WTC11 (cell line): ENCODE data around the gene QRSL1. TPM values are rescaled to one million over a fixed set of nuclear protein-coding genes. Genes with fewer than 3 reads are reported as not detected.

Experiments
- ATAC-seq: fragments of 200-7000 bp; cut with Tn5 transposase; 2 replicates; pipeline ENCODE4 v1.10.0; 2021; ENCODE audit warnings: mild to moderate bottlenecking, moderate library complexity
- CTCF ChIA-PET: fragments of 300-600 bp; sonication (Branson Sonifier 250); formaldehyde crosslinking; loops from one replicate; lab custom pipeline; 2021; ENCODE audit warnings: antibody characterized with exemption; lab: Charles Lee
- POLR2A ChIA-PET: fragments of 350-600 bp; sonication (Branson Sonifier 250); formaldehyde crosslinking; loops from one replicate; lab custom pipeline; 2021; ENCODE audit warnings: antibody characterized with exemption; lab: Charles Lee
- DNase-seq: peaks from one replicate; pipeline ENCODE4 v3.0.0; 2021; ENCODE audit warnings: low spot score
- H3K27ac Mint-ChIP-seq: 2 replicates; pipeline ENCODE4 v1.8.0; 2021; ENCODE audit warnings: mixed read lengths
- H3K27me3 Mint-ChIP-seq: 2 replicates; pipeline ENCODE4 v1.8.0; 2021; ENCODE audit warnings: low read depth, mild to moderate bottlenecking, moderate library complexity, mixed read lengths
- H3K36me3 Mint-ChIP-seq: 2 replicates; pipeline ENCODE4 v1.8.0; 2021; ENCODE audit warnings: mixed read lengths
- H3K4me1 Mint-ChIP-seq: 2 replicates; pipeline ENCODE4 v1.8.0; 2022; ENCODE audit warnings: mixed read lengths
- H3K4me3 Mint-ChIP-seq: 2 replicates; pipeline ENCODE4 v1.8.0; 2021; ENCODE audit warnings: mild to moderate bottlenecking, moderate library complexity, mixed read lengths
- H3K9me3 Mint-ChIP-seq: 2 replicates; pipeline ENCODE4 v1.8.0; 2021; ENCODE audit warnings: mixed read lengths
- AR ChIP-seq: fragments of 250-450 bp; sonication (Bioruptor Pico); IDR thresholded peaks from 2 replicates; pipeline ENCODE4 v1.9.0; 2021; ENCODE audit warnings: mild to moderate bottlenecking
- ATF1 ChIP-seq: sonication (generic); formaldehyde crosslinking; IDR thresholded peaks from 2 replicates; pipeline ENCODE4 v1.8.1; 2023; ENCODE audit warnings: mild to moderate bottlenecking, moderate library complexity, missing genetic modification reagents
- CTCF ChIP-seq: fragments of 200-600 bp; IDR thresholded peaks from 2 replicates; pipeline ENCODE4 v1.8.0; 2022; ENCODE audit warnings: antibody characterized with exemption
- ETV6 ChIP-seq: sonication (generic); formaldehyde crosslinking; IDR thresholded peaks from 2 replicates; pipeline ENCODE4 v1.8.1; 2022; ENCODE audit warnings: mild to moderate bottlenecking, missing genetic modification reagents
- HMGA2 ChIP-seq: fragments of 250-450 bp; sonication (Bioruptor Pico); IDR thresholded peaks from 2 replicates; pipeline ENCODE4 v1.4.0; 2021; ENCODE audit warnings: mild to moderate bottlenecking, moderate library complexity
- NFE2L1 ChIP-seq: sonication (generic); formaldehyde crosslinking; IDR thresholded peaks from 2 replicates; pipeline ENCODE4 v1.8.1; 2023; ENCODE audit warnings: missing genetic modification reagents
- NFYB ChIP-seq: sonication (generic); formaldehyde crosslinking; conservative IDR thresholded peaks from 2 replicates; pipeline ENCODE4 v1.8.0; 2022; ENCODE audit warnings: low read depth, missing genetic modification reagents
- NR2C2 ChIP-seq: sonication (generic); formaldehyde crosslinking; IDR thresholded peaks from 2 replicates; pipeline ENCODE4 v1.8.0; 2022; ENCODE audit warnings: mild to moderate bottlenecking, missing genetic modification reagents
- RELA ChIP-seq: sonication (generic); formaldehyde crosslinking; IDR thresholded peaks from 2 replicates; pipeline ENCODE4 v1.8.1; 2022; ENCODE audit warnings: missing genetic modification reagents, mild to moderate bottlenecking, borderline replicate concordance
- SOX15 ChIP-seq: fragments of 250-450 bp; sonication (Bioruptor Pico); IDR thresholded peaks from 2 replicates; pipeline ENCODE4 v1.9.0; 2021; ENCODE audit warnings: mild to moderate bottlenecking
- SP1 ChIP-seq: sonication (generic); formaldehyde crosslinking; conservative IDR thresholded peaks from 2 replicates; pipeline ENCODE4 v1.8.1; 2022; ENCODE audit warnings: missing genetic modification reagents
- TEAD4 ChIP-seq: sonication (generic); formaldehyde crosslinking; IDR thresholded peaks from 2 replicates; pipeline ENCODE4 v1.8.0; 2022; ENCODE audit warnings: mild to moderate bottlenecking, missing genetic modification reagents
- USF2 ChIP-seq: sonication (generic); formaldehyde crosslinking; IDR thresholded peaks from 2 replicates; pipeline ENCODE4 v1.8.1; 2023; ENCODE audit warnings: mild to moderate bottlenecking, missing genetic modification reagents, moderate library complexity
- ZBTB21 ChIP-seq: sonication (generic); formaldehyde crosslinking; IDR thresholded peaks from 2 replicates; pipeline ENCODE4 v1.8.1; 2023; ENCODE audit warnings: mild to moderate bottlenecking, missing genetic modification reagents, borderline replicate concordance
- ZNF219 ChIP-seq: sonication (generic); formaldehyde crosslinking; IDR thresholded peaks from 2 replicates; pipeline ENCODE4 v1.8.0; 2023; ENCODE audit warnings: missing genetic modification reagents, mild to moderate bottlenecking, borderline replicate concordance
- ZNF232 ChIP-seq: sonication (generic); formaldehyde crosslinking; IDR thresholded peaks from 2 replicates; pipeline ENCODE4 v1.8.0; 2022; ENCODE audit warnings: mild to moderate bottlenecking, missing genetic modification reagents
- ZNF423 ChIP-seq: fragments of 250-450 bp; sonication (Bioruptor Pico); IDR thresholded peaks from 2 replicates; pipeline ENCODE4 v2.1.2; 2022; ENCODE audit warnings: mild to moderate bottlenecking, moderate library complexity
- ZNF425 ChIP-seq: fragments of 250-450 bp; sonication (Bioruptor Pico); conservative IDR thresholded peaks from 2 replicates; pipeline ENCODE4 v1.9.0; 2021; ENCODE audit warnings: mild to moderate bottlenecking
- total RNA-seq: library from RNA; stranded (reverse); gene quantifications from 3 replicates; pipeline ENCODE4 v1.2.3, GENCODE V29; 2021
- TF ChIP-seq, protein P1 (sequence below): fragments of 250-450 bp; sonication (Bioruptor Pico); IDR thresholded peaks from 2 replicates; pipeline ENCODE4 v1.8.0; 2021; ENCODE audit warnings: mild to moderate bottlenecking
- TF ChIP-seq, protein P2 (sequence below): fragments of 250-450 bp; sonication (Bioruptor Pico); IDR thresholded peaks from 2 replicates; pipeline ENCODE4 v1.9.0; 2021; ENCODE audit warnings: mild to moderate bottlenecking
- TF ChIP-seq, protein P3 (sequence below): sonication (generic); formaldehyde crosslinking; IDR thresholded peaks from 2 replicates; pipeline ENCODE4 v1.8.0; 2022; ENCODE audit warnings: mild to moderate bottlenecking, missing genetic modification reagents
- TF ChIP-seq, protein P4 (sequence below): sonication (generic); formaldehyde crosslinking; IDR thresholded peaks from 2 replicates; pipeline ENCODE4 v1.8.0; 2022; ENCODE audit warnings: mild to moderate bottlenecking, missing genetic modification reagents
- TF ChIP-seq, protein P5 (sequence below): sonication (generic); formaldehyde crosslinking; IDR thresholded peaks from 2 replicates; pipeline ENCODE4 v1.8.1; 2023; ENCODE audit warnings: mild to moderate bottlenecking, missing genetic modification reagents

Gene QRSL1
- total RNA-seq, 1 experiment from 2014 or later, result 17.7 TPM

- Mint-ChIP-seq H3K4me3 (no peak overlapping the region), H3K4me1 (peaks cover 37% of the 10 kb centered on the region), H3K27ac (peak overlapping the region; percentile 60; the same call in 1 of the 2 replicates)
- DNase-seq, result no peak
- no peak for TF ChIP-seq NR2C2 (CRISPR knock-in tag)
- no peak for TF ChIP-seq ZBTB21 (CRISPR knock-in tag)
- no peak for TF ChIP-seq ZNF219 (CRISPR knock-in tag)
- TF ChIP-seq ATF1 (CRISPR knock-in tag), result no peak
- no peak for TF ChIP-seq SOX15 (CRISPR knock-in tag)
- TF ChIP-seq ETV6 (CRISPR knock-in tag), result no peak
- no peak for TF ChIP-seq NFYB (CRISPR knock-in tag)
- no peak for TF ChIP-seq HMGA2 (CRISPR knock-in tag)
- TF ChIP-seq SP1 (CRISPR knock-in tag), result no peak
- no peak for TF ChIP-seq ZNF423 (CRISPR knock-in tag)
- no peak for TF ChIP-seq TEAD4 (CRISPR knock-in tag)
- TF ChIP-seq, protein P1, sequence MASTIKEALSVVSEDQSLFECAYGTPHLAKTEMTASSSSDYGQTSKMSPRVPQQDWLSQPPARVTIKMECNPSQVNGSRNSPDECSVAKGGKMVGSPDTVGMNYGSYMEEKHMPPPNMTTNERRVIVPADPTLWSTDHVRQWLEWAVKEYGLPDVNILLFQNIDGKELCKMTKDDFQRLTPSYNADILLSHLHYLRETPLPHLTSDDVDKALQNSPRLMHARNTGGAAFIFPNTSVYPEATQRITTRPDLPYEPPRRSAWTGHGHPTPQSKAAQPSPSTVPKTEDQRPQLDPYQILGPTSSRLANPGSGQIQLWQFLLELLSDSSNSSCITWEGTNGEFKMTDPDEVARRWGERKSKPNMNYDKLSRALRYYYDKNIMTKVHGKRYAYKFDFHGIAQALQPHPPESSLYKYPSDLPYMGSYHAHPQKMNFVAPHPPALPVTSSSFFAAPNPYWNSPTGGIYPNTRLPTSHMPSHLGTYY (CRISPR knock-in tag), result no peak
- TF ChIP-seq, protein P2, sequence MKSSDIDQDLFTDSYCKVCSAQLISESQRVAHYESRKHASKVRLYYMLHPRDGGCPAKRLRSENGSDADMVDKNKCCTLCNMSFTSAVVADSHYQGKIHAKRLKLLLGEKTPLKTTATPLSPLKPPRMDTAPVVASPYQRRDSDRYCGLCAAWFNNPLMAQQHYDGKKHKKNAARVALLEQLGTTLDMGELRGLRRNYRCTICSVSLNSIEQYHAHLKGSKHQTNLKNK (CRISPR knock-in tag), result no peak
- no peak for TF ChIP-seq RELA (CRISPR knock-in tag)
- TF ChIP-seq AR, result no peak
- TF ChIP-seq, all 79 proteins: peak for 0
- Mint-ChIP-seq H3K9me3 (peaks cover 6% of the 10 kb centered on the region), H3K27me3 (no peaks in the 10 kb centered on the region), H3K36me3 (peaks cover 8% of the 10 kb centered on the region)
- ChIA-PET POLR2A (no interaction called here), CTCF (no interaction called here)
- no peak for ATAC-seq
Observed at GRCh38 chr6:106671651-106672050, 42.3 kb downstream of the QRSL1 start.

- POLR2A ChIA-PET, result no interaction called here
- Mint-ChIP-seq H3K36me3 (peaks cover 8% of the 10 kb centered on the region), H3K27ac (no peak overlapping the region), H3K27me3 (no peaks in the 10 kb centered on the region), H3K4me3 (no peak overlapping the region), H3K4me1 (peaks cover 23% of the 10 kb centered on the region), H3K9me3 (peaks cover 6% of the 10 kb centered on the region)
- CTCF ChIA-PET, result no interaction called here
- DNase-seq (no peak), ATAC-seq (no peak)
- TF ChIP-seq, protein P3, sequence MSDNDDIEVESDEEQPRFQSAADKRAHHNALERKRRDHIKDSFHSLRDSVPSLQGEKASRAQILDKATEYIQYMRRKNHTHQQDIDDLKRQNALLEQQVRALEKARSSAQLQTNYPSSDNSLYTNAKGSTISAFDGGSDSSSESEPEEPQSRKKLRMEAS, result no peak
- no peak for TF ChIP-seq USF2
- no peak for TF ChIP-seq CTCF
- TF ChIP-seq, protein P4, sequence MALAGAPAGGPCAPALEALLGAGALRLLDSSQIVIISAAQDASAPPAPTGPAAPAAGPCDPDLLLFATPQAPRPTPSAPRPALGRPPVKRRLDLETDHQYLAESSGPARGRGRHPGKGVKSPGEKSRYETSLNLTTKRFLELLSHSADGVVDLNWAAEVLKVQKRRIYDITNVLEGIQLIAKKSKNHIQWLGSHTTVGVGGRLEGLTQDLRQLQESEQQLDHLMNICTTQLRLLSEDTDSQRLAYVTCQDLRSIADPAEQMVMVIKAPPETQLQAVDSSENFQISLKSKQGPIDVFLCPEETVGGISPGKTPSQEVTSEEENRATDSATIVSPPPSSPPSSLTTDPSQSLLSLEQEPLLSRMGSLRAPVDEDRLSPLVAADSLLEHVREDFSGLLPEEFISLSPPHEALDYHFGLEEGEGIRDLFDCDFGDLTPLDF, result no peak
- no peak for TF ChIP-seq ZNF232
- TF ChIP-seq, protein P5, sequence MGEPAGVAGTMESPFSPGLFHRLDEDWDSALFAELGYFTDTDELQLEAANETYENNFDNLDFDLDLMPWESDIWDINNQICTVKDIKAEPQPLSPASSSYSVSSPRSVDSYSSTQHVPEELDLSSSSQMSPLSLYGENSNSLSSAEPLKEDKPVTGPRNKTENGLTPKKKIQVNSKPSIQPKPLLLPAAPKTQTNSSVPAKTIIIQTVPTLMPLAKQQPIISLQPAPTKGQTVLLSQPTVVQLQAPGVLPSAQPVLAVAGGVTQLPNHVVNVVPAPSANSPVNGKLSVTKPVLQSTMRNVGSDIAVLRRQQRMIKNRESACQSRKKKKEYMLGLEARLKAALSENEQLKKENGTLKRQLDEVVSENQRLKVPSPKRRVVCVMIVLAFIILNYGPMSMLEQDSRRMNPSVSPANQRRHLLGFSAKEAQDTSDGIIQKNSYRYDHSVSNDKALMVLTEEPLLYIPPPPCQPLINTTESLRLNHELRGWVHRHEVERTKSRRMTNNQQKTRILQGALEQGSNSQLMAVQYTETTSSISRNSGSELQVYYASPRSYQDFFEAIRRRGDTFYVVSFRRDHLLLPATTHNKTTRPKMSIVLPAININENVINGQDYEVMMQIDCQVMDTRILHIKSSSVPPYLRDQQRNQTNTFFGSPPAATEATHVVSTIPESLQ (CRISPR knock-in tag), result no peak
- no peak for TF ChIP-seq ZNF425 (CRISPR knock-in tag)
- no peak for TF ChIP-seq NFE2L1
Observed at GRCh38 chr6:106674541-106675229, 45.3 kb downstream of the QRSL1 start.
